Skin of body (tissue), 2 donors: Measurements from ENCODE around the gene FAM120B. TPM values are rescaled to one million over a fixed set of nuclear protein-coding genes. Genes with fewer than 3 reads are reported as not detected.
"Not testable (repeated sequence)": the region's sequence is repeated elsewhere in the genome, so short reads cannot be mapped to it uniquely, and the experiment has no call there.

Experiments used
- DNase-seq: peaks from one replicate; lab custom pipeline; 2025; lab: John Stamatoyannopoulos, UW
- total RNA-seq: library from RNA; depleted of rRNA; stranded (reverse); fragments of >200 nt; gene quantifications from one replicate; pipeline ENCODE4 v1.2.3, GENCODE V29; 2014

Gene FAM120B
- total RNA-seq, 1 donor from 2014 or later, result 19.2 TPM

GRCh38 chr6:170298688-170299087 is 7.9 kb upstream of the FAM120B start:
- DNase-seq, result no peak

GRCh38 chr6:170301184-170301583 is 5.4 kb upstream of the FAM120B start:
- no peak for DNase-seq

GRCh38 chr6:170305805-170306323 is 694 bp upstream of the FAM120B start:
- no peak for DNase-seq

- no peak for DNase-seq
These were observed 555 bp downstream of the FAM120B start for GRCh38 chr6:170307080-170307545.

GRCh38 chr6:170308761-170309160 is 2.2 kb downstream of the FAM120B start:
- no peak for DNase-seq

- DNase-seq, result no peak
These were observed 5.1 kb downstream of the FAM120B start for GRCh38 chr6:170311696-170312095.

- DNase-seq, result no peak
These were observed 6.3 kb downstream of the FAM120B start for GRCh38 chr6:170312876-170313275.

GRCh38 chr6:170313716-170314295 is 7.2 kb downstream of the FAM120B start:
- DNase-seq, result no peak

GRCh38 chr6:170314983-170315382 is 8.4 kb downstream of the FAM120B start:
- DNase-seq, result no peak

GRCh38 chr6:170316071-170316470 is 9.5 kb downstream of the FAM120B start:
- DNase-seq, result no peak

GRCh38 chr6:170317076-170317475 is 10.5 kb downstream of the FAM120B start:
- no peak for DNase-seq

GRCh38 chr6:170317718-170318117 is 11.2 kb downstream of the FAM120B start:
- no peak for DNase-seq

GRCh38 chr6:170329321-170329720 is 22.8 kb downstream of the FAM120B start:
- DNase-seq, result no peak

- DNase-seq, result not testable (repeated sequence)
These were observed 28.6 kb downstream of the FAM120B start for GRCh38 chr6:170335199-170335598.

GRCh38 chr6:170344631-170345576 is 38.3 kb downstream of the FAM120B start:
- no peak for DNase-seq

GRCh38 chr6:170345662-170346061 is 39.1 kb downstream of the FAM120B start:
- DNase-seq, result no peak

GRCh38 chr6:170346649-170347048 is 40.1 kb downstream of the FAM120B start:
- DNase-seq, result no peak

GRCh38 chr6:170347091-170347490 is 40.5 kb downstream of the FAM120B start:
- DNase-seq, result no peak

- no peak for DNase-seq
These were observed 41.4 kb downstream of the FAM120B start for GRCh38 chr6:170347975-170348374.

- not testable (repeated sequence) for DNase-seq
These were observed 44.9 kb downstream of the FAM120B start for GRCh38 chr6:170351456-170351855.

- not testable (repeated sequence) for DNase-seq
These were observed 48.6 kb downstream of the FAM120B start for GRCh38 chr6:170355190-170355589.

- no peak for DNase-seq
These were observed 49.1 kb downstream of the FAM120B start for GRCh38 chr6:170355661-170356060.
